ENCODE results near the gene A2M.

Gene A2M

DNA sequence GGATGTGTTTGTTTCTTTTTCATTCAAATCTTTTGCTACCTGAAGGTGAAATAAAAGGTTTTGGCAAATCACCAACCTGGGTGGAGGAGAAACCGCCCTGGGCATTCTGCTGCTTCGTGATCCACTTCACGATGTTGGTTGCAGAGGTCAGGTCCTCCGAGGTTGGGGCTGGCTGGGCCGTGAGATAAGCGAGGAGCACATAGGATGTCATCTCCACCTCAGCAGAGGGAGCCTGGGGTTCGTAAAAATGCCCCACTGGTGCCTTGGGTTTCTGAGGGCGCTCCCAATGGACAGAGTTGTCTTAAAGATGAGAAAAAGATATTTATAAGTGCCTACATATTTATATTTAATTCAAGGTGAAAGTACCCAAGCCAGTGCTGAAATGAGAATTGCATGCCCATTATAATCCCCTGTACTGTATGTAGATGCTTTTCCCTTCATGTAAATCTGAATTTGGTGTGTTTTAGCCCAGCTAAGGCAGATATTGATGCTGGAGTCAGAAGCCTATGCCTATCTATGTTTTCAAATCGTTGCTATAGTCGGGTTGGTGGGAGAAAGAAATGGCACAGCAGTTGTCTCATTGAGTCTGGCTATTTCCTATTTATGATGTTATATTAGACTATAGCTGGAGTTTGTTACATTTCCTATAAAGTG, 41.1 kb downstream of the A2M start:
- DNase-seq (ENCODE audit: low read depth in 2 of 3, low spot score in 1 of 3) = no peak

DNA sequence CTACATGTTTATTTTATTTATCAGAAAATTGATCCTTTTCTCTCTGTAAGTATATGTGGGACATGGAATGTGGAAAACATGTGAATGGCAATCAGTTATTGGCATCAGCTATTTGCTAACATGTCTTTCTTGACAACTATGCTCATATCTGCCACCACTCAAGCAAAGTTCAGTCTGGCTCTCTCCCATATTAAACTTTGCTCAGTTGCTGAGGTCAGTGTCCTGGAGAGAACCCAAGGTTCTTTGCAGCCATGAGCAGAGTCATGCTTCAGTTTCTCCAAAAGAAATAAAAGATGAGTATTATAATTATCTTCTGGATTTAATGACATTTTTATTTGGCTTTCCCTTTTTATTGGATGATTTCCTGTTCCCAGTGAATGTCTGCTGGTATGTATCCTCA, 42.6 kb downstream of the A2M start:
- no peak for DNase-seq (ENCODE audit: low read depth in 2 of 3, low spot score in 1 of 3)

DNA sequence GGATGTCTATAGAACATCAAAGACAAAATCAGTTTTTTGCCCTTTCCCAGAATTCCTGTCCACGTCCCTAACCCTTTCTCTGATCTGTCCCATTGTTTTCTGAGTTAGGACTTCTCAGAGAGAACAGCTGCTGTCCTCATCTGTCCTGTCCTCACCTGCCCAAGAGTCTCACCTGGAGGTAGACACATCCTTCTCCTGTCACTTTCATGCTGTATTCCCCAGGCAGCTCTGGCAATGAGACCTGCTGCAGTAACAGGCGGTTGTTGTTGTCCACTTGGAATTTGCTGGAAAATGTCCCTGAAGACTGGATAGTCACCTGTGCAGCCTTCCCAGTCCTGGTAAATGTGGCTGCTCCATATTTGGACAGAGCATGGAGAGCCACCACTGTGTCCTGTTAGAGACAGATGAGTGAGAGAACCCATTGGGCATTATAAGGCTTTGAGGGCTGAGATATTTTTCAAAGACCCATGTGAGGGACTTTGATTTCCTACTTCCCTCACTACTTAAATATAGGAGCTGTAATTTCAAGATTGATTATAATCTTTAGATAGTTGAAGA, 43.2 kb downstream of the A2M start:
- DNase-seq (ENCODE audit: low read depth in 2 of 3, low spot score in 1 of 3) = no peak

DNA sequence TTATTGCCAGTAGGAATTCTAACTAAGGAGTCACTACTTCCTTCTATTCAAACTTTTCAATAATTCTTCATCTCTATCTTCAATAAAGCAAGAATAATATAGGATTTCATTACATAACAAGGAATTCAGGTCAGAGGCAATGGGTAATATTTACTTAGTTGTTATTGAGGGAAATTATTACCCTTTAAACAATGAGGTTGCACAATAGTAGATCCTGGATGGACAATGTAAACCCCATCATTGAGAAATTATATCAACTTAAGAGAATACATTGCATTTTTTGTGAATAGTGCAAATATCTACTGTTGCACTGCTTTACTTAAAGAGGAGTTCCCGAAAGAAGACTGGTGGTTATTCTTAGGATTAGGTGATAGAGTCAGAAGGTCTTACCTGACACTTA, 43.8 kb downstream of the A2M start:
- no peak for DNase-seq (ENCODE audit: low read depth in 2 of 3, low spot score in 1 of 3)

DNA sequence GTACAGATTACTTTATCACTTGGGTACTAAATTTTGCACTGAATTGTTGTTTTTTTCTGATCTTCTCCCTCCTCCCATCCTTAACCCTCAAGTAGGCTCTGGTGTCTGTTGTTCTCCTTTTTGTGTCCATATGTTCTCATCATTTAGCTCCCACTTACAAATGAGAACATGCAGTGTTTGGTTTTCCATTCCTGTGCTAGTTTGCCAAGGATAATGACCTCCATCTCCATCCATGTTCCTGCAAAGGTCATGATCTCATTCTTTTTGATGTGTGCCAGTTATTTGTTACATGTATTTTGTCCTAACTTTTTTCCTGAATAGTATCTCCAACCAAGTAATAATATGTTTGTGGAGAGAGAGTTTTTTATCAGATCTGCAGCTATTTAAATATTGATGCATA, 44.2 kb downstream of the A2M start:
- no peak for DNase-seq (ENCODE audit: low read depth in 2 of 3, low spot score in 1 of 3)

DNA sequence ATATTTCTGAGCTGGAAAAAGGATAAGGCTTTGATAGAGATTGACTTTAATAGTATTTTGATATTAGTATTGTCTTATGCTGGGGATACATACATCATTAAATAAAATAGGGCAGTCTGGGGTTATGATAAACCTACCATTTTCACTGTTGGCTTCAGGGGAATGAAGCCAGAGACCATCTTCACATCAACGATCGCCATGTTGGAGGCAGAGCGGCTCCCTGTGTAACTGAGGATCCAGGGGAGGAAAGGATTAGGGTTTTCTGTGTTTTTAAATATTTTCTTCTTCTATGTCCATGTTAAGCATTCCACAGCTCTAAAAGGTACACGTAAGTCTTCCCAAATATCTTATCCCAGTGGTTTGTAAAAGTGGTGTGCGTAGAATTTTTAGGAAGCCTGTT, 45.4 kb downstream of the A2M start:
- DNase-seq (ENCODE audit: low read depth in 2 of 3, low spot score in 1 of 3) = no peak

DNA sequence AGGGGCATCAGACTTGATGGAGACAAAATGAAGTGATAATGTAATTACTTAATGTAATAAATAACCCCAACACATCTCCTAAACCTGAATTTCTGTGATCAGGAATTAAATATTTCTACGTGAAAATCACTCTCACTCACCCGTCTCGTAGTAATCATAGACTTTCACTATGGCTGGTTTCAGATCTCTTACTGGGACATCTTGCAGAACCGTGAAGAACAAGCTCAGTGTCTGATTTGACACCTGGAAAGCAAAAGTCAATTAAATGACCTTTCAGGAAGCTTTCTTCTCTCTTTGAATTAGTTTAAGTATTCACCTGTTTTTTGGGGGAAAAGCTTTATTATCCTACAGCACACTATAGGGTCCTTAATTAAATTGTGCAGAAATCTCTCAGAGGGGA, 47.1 kb downstream of the A2M start:
- no peak for DNase-seq (ENCODE audit: low read depth in 2 of 3, low spot score in 1 of 3)

DNA sequence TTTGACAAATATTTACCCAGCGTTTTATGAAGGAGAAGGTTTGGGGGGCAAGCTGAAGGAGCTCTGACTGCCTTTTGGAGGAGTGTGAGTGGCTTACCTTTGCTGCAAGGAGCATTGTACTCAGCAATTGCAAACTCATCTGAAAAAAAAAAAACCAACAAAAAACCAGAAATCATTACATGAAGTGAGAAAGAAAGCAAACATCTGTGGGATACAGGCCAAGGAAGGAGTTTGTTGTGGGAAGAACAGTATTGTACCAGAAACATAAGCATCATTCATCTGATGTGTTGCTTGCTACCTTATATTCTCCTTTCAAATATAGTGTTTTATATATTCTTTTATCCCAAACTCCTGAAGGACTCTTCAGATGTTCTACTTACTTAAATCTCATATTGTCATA, 47.6 kb downstream of the A2M start:
- no peak for DNase-seq (ENCODE audit: low read depth in 2 of 3, low spot score in 1 of 3)

DNA sequence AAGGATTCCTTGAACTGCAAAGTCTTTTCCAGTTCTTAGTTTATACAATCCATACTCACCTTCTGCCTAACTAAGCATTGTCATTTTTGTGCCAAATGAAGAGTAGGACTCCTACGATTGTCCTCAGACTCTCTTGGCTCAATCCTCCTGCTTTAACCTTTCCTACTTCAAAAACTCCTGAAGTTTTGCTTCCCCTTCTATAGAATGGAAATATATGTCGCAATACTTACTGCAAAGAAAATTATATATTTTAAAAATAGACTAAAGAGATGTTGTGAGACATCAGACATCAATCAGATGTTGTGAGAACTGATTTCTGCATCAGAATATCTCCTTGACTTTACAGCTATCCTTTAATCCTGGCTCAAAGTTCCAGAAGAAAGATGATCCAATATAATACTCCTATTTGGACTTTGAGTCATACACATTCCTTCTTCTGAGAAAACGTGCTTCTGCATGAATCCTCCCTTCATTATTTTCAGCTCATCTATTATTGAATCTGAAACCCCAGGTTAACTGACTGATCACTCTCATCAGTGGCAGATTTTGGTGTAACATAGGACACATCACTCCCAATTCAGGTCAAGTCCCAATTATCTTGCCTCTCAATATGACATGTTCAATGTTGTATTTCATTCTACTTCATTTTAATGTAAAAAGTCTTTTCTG, 48.8 kb downstream of the A2M start:
- DNase-seq (ENCODE audit: low read depth in 2 of 3, low spot score in 1 of 3) = no peak

DNA sequence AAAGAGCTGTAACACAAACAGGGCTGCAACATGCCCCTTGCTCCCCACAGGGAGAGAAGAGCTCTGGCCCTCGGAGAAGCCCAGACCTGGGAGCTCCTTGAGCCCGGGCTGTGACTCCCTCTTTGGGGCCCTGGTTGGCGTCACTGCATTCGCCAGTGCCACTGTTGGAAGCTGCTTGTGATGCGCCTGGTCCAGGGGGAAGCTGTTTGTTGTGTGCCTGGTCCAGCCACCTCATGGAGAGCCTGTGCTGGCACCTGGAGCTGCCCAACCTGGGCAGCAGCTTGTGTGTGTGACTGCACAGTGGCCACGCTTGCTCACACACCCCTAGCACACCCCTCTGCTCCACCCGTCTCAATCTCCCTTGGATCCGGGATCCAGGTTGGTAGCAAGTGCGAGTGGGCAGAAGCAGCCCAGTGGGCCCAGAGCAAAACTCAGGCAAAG, 49.5 kb downstream of the A2M start:
- DNase-seq (ENCODE audit: low read depth in 2 of 3, low spot score in 1 of 3) = no peak

DNA sequence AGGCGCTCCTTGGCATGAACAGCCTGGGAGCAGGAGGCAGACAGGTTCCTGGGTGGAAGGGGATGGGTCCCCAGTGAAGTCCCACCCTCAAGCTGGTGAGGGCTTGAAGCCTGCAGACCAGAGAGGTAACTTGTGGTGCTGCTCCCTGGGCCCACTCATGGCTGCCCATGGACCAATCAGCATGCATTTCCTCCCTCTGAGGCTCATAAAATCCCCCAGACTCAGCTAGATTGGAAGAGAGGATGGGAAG, 50.2 kb downstream of the A2M start:
- no peak for DNase-seq (ENCODE audit: low read depth in 2 of 3, low spot score in 1 of 3)

DNA sequence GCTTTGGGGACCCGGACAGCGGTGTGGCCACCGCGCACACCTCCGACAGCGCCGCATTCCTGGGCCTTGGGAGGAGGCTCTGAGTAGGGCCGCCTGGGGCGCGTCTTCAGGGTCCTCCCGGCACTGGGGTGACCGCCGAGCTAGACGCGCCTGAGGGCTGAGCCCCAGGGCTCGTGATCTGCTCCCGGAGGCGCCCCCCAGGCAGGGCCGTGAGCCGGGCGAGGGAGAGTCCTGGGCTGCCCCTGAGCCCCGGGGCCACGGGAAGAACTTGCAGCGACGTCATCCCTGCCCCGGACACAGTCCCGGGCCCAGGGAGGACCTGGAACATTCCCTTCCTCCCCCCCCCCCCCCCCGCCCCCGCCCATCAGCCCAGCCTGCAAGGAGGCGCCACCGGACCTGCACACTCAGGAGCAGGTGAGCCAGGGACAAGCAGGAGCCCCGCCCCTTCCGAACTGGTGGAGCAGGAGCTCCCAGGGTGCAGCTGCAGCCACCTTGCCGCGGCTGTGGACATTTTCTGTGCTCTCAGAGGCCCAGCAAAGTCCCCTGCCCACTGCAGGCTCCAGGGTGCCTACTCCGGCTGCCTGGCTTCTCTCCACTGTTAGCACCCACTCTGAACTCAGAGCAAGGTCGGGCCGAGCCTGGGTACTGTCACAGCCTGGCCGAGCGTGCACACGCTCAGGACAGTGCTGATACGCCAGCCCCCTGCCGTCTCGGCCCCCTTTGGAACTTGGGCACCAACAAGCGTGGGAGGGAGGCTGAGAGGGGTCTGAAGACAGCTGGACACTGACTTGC, 50.7 kb downstream of the A2M start:
- DNase-seq (ENCODE audit: low read depth in 2 of 3, low spot score in 1 of 3) = no peak

DNA sequence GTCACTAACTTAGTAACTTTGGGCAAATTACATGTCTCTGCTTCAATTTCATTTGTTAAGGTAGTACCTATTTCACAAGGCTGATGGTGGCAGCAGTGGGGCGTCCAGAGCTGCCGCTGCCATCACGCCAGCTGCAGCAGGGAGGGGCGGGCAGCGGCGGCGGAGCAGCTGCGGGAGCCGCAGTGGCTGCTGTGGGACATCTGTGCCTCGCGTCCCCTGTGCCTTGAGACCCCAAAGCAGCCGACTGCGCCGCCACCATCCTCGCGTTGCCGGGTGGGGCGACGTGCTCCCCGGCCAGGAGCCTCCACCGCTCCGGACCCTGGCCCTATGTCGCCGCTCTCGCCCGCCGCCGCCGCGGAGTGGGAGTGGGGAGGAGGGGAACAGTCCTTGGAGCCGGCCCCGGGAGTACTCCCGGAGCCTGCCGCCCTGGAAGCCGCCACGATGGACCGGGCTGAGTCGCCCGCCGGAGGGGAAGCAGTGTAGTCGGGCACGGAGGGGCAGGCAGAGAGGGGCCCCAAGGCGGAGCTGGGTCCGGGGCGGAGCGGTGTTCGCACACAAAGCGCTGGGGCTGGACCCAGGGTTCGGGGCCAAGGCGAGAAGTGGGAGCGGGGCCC, 51.4 kb downstream of the A2M start:
- DNase-seq (ENCODE audit: low read depth in 2 of 3, low spot score in 1 of 3) = peak; percentile 17 to 47 (median 28)

DNA sequence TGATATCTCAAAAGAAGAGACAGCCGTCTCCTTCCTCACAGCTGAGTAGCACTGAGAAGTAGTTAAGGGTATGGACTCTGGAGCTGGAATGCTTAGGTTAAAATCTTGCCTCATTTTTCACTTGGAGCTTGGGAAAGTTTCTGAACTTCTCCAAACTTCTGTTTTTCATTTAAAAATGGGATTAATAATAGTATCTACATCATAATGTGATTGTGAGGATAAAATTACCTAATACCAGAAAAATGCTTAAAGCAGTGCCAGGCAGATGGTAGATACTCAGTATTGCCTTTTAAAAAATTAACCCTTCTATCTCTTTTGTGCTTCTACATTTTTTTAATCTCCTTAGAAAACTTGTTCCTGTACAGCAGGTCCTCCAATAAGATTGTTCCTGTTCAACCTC, 63.1 kb downstream of the A2M start:
- no peak for DNase-seq (ENCODE audit: low read depth in 2 of 3, low spot score in 1 of 3)

DNA sequence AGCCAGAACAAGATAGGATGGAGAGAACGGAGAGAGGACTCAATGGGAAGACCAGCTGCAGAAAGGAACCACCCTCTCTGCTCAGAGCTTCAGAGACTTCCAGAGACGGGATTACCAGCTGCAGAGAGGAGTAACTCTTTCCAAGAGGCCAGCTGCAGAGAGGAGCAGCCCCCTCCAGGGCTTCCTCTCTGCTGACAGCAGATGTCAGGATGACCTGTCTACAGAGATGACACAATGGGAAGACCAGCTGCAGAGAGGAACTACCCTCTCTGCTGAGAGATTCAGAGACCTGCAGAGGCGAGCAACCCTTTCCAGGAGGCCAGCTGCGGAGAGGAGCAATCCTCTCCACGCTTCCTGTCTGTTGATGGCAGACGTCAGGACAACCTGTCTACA, 64.6 kb downstream of the A2M start:
- no peak for DNase-seq (ENCODE audit: low read depth in 2 of 3, low spot score in 1 of 3)

DNA sequence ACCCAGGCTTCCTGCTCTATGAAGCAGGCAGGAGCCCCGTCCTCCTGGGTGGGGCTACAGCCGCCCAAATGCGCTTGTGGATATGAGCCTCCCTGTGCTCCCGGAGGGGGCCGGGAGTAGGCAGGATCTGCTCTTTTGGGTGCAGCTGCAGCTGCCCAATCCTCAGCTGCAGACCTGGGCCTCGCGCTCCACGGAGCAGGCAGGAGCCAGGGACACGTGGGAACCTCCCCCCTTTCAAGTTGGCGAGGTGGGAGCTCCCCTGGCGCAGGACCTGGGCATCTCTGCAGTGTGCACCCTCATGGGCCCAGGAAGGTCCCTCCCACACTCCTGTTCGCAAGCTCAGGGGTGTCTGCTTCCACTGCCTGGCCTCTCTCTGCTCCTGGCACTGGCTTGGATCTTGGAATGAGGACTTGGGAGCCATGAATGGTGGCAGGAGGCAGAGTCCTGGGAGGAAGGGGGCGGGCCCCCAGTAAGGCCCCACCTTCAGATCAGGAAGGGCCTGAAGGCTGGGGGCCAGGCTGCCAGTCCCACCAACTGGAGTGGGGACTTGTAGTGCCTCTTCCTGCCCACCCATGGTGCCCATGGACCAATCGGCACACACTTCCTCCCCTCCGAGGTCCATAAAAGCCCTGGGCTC, 65.1 kb downstream of the A2M start:
- no peak for DNase-seq (ENCODE audit: low read depth in 2 of 3, low spot score in 1 of 3)

DNA sequence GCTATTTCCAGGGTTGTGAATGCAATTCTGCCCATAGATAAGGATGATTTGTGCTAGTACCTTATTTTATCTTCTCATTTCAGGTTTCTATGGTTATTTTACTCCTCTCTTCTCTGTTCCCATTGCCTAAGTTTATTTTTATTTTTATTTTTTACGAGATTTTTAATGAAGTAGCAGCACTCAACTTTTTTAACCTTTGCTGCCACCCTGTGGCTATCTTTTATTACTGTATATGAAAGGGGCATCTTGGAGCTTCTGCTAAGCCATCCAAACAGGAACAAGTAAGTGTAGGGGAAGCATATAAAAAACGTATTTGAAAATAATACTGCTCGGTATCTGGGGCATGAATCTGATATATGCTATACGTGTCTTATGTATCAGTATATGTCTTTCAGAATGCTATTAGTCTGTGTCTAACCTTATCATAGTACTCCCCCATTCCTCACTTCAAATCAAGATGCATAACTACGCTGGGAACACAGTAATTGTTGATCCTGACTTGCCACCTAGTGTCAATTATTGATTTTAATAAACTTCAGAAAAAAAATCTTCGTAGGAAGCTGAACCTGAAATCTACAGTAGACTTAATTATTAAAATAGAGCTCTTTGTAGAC, 66.1 kb downstream of the A2M start:
- peak in 1 of 3 donors; percentile 41 for DNase-seq (ENCODE audit: low read depth in 2 of 3, low spot score in 1 of 3)

DNA sequence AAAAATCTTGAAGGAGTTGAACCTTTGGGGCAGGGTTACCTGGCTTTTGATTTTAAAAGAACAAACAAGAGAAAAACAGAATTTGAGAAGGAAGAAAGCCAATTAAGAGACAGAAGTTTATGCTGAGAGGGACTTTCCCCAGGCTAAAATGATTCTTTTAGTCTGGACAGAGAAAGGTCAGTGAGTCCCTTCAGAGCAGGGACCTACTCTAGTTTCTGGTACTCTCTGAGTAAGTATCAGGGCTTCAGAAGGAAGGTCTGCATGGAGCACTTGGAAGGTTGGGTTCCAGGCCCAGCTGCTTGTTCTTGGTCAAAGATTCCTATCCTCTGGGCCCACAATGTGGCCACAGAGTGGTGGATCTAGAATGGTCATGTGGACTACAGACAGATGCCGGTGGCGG, 66.8 kb downstream of the A2M start:
- no peak for DNase-seq (ENCODE audit: low read depth in 2 of 3, low spot score in 1 of 3)

DNA sequence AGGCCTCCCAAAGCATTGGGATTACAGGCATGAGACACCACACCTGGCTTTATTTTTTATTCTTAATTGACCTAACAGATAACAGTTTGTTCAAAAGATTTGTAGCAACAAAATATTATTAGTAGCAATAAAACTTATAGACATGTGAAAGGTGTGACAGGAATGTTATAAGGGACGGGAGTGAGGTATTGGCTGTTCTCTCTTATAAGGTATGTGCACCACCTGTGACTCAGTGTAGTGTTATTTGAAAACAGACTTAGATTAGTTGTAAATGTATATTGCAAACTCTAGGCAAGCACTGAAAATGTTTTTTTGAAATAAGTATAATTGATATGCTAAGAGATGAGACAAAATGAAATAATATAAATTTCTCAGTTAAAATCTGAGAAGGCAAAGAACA, 68.6 kb downstream of the A2M start:
- no peak for DNase-seq (ENCODE audit: low read depth in 2 of 3, low spot score in 1 of 3)

DNA sequence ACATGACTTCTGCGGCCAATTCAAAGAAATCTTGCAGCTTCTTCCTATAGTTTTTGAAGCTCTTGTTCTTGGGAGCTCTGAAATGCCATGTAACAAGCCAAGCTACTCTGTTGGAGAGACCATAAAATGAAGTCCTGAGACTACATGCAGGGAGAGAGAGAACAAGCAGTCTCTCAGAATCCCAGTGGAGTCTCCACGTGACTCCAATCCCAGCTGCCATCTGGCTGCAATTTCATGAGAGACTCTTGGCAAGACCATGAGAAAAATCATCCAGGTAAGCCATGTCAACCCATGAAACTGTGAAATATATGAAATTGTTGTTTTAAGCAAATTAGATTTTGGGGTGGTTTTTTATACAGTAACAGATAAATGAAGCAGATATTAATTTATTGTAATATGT, 72.0 kb downstream of the A2M start:
- no peak for DNase-seq (ENCODE audit: low read depth in 2 of 3, low spot score in 1 of 3)

DNA sequence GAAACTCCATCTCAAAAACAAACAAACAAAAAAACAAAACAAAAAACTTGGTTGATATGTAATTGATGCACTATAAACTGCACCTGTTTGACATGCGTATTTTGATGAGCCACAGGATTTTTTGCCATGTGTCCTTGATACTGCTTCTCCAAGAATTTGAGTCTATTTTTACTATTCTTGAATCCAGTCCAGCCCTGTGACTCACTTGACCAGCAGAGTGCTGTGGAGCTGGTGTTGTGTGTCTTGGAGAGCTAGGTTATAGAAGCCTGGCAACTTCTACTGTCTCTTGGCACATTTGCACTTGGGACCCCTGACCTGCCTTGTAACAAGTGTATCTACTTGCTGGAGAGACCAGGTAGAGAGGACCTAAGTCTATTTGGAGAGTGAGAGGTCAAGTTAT, 74.4 kb downstream of the A2M start:
- no peak for DNase-seq (ENCODE audit: low read depth in 2 of 3, low spot score in 1 of 3)
